OCI-LY7 (cell line): Measurements from ENCODE around the gene EEF2K.

Experiments used
- EZH2phosphoT487 ChIP-seq: fragments of 200-600 bp; sonication (generic); IDR thresholded peaks from 2 replicates; pipeline ENCODE4 v1.6.1; 2018; ENCODE audit warnings: low read depth, borderline replicate concordance, mild to moderate bottlenecking, mixed run types, antibody characterized with exemption, low read length, moderate library complexity, mixed read lengths
- TF ChIP-seq, protein P1 (sequence below): fragments of 200-600 bp; sonication (generic); conservative IDR thresholded peaks from 2 replicates; pipeline ENCODE4 v1.5.1; 2014; ENCODE audit warnings: mild to moderate bottlenecking, antibody characterized with exemption, low read length, moderate library complexity, mixed read lengths

DNA sequence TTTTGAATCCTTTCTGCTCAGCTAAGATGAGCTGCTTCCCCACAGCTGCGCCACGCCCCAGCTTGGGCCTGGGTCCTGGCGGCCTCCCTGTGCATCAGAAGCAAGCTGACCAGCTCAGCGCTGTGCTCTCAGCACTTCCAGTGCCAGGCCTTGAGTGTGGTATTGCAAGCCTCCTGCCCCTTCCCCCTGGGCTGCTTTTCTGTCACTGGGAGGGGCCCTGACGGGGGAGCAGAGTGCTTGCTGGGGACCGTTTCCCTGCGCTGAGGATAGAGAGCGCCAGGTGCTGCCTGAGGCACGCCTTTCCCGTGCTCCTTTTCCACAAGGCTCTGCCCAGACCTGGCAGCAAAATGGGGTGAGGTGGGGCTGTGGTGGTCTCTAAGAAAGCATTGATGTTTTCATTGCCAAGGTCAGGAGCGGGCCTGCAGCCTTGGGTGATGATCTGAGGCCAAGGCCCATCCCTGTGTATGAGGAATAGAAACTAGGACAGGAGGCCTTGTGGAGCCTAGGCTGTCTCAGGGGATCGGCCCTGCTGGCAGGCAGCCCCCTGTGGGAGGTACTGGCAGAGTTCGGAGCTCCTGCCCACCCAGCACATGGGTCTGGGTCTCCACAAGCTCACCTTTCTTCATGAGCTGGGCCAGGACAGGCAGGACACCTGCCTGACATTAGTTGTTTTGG lies 120.8 kb downstream of the EEF2K start:
- TF ChIP-seq, protein P1, sequence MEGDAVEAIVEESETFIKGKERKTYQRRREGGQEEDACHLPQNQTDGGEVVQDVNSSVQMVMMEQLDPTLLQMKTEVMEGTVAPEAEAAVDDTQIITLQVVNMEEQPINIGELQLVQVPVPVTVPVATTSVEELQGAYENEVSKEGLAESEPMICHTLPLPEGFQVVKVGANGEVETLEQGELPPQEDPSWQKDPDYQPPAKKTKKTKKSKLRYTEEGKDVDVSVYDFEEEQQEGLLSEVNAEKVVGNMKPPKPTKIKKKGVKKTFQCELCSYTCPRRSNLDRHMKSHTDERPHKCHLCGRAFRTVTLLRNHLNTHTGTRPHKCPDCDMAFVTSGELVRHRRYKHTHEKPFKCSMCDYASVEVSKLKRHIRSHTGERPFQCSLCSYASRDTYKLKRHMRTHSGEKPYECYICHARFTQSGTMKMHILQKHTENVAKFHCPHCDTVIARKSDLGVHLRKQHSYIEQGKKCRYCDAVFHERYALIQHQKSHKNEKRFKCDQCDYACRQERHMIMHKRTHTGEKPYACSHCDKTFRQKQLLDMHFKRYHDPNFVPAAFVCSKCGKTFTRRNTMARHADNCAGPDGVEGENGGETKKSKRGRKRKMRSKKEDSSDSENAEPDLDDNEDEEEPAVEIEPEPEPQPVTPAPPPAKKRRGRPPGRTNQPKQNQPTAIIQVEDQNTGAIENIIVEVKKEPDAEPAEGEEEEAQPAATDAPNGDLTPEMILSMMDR, result no peak
- no peak for TF ChIP-seq EZH2phosphoT487
